Stimulated activated CD8-positive, alpha-beta memory T cell treated with anti-CD3 and anti-CD28 coated beads, Interleukin-15, amount 100 ng/mL, for 1 hour (primary cell): ENCODE results near the gene NPSR1.

ENCODE experiments used
- DNase-seq: peaks from one replicate; pipeline ENCODE4 v3.0.0-alpha.2; 2020; ENCODE audit warnings: low read depth

NPSR1 gene

DNA sequence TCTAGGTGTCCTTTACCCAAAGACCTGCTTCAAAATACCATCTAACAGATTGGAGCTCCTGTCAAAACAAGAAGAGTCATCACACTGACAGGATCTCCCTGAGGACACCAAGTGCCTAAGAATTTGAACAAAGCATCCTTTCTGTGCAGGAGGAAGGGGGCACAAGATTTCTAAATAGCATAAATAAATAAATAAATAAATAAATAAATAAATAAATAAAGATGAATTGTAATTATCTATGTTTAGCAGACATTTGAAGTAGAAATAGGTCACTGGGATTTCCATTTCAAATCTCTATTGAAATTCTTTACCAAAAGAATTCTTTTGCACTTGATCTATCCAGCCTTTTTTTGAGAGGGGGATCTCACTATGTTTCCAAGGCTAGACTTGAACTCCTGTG is 65.3 kb downstream of the NPSR1 start:
- no peak for DNase-seq

DNA sequence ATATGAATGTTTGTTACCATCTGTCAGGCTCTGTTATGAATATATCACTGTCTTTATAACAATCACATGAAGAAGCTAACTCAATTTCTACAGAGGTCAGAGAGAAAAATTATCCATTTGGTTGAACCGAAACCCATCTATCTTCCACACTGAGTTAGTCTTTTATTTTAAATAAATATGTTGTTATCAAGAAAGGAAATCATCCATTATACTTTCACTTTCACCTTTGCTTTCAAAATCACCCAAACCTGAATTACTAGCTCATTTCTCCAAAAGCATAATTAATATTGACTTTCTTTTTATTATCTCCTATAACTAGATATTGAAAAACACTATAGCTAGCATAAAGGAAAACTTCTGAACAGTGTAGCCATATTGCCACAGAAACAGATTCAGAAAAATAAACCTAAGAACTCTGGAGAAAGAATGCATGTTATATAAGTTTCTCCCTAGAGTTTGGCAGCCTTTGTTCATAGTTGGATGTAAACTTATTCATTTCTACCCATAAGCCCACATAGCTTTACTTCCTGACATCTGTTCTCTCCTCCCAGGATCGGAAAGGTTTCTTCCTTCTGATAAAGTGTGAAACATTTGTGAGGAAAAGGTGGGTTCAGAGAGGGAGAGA is 66.0 kb downstream of the NPSR1 start:
- DNase-seq, result no peak

DNA sequence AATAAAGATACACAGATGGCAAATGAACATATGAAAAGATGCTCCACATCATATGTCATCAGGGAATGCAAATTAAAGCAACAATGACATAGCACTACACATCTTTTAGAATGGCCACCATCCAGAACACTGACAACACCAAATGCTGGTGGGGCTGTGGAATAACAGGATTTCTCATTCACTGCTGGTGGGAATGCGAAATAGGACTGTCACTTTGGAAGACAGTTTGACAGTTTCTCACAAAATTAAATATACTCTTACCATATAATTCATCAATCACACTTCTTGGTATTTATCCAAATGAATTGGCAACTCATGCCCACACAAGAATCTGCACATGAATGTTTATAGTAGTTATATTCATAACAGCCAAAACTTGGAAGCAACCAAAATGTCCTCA is 68.2 kb downstream of the NPSR1 start:
- no peak for DNase-seq

DNA sequence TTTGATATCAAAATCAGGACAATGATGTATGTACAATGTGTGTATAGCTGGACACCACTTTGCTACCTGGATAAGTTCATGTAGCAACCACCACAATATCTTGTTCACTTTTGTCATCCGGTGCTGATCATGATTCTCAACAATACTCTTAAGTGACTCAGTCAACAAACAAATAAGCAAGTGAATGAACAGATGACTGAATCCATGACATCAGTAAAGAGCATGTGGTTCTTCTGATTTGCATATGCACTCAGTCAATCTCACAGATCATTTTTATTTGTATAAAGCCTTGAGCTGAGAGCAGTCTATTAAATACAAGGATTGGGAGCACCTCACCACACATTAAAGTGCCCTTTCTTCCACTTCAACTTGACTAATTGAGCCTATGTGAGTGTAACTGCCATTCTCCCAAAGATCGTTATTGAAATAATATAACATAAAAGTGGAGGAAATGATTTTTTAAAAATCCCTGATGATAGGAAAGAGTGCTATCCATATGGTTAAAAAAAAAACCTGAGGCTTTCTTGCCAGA is 69.5 kb downstream of the NPSR1 start:
- DNase-seq, result no peak

GRCh38 chr7:34728156-34728555 is 70.1 kb downstream of the NPSR1 start:
- no peak for DNase-seq

GRCh38 chr7:34734771-34735170 is 76.8 kb downstream of the NPSR1 start:
- DNase-seq, result no peak

- no peak for DNase-seq
These were observed 77.5 kb downstream of the NPSR1 start for GRCh38 chr7:34735526-34735925.

DNA sequence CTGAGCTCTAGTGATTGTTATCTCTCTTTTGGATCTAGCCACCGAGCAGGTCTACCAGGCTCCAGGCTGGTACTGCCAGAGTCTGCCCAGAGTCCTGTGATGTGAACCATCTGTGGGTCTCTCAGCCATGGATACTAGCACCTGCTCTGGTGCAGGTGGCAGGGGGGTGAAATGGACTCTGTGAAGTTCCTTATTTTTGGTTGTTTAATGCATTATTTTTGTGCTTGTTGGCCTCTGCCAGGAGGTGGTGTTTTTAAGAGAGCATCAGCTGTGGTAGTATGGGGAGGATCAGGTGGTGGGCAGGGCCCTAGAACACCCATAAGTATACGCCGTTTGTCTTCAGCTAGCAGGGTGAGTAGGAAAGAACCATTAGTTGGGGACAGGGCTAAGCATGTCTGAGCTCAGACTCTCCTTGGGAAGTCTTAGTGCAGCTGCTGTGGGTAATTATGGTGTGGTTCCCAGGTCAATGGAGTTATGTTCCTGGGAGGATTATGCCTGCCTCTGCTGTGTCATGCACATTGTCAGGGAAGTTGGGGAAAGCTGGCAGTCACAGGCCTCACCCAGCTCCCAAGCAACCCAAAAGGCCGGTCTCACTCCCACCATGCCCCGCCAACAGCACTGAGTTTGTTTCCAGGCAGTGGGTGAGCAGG is 81.8 kb downstream of the NPSR1 start:
- no peak for DNase-seq

DNA sequence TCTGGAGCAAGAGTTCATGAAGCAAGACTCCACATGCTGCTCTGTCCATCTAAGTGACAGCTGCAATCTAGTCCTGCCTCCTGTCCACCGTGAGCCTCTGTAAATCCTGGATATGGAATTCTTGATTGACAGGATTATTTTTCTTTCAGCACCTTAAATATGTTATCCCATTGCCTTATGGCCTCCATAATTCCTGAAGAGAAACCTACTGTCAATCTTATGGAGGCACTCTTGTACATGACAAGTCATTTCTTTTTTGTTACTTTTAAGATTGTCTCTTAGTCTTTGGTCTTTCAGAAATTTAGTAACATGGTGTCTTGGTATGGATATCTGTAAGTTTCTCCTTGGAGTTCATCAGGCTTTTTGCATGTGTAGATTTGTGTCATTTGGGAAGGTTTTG is 82.8 kb downstream of the NPSR1 start:
- no peak for DNase-seq

DNA sequence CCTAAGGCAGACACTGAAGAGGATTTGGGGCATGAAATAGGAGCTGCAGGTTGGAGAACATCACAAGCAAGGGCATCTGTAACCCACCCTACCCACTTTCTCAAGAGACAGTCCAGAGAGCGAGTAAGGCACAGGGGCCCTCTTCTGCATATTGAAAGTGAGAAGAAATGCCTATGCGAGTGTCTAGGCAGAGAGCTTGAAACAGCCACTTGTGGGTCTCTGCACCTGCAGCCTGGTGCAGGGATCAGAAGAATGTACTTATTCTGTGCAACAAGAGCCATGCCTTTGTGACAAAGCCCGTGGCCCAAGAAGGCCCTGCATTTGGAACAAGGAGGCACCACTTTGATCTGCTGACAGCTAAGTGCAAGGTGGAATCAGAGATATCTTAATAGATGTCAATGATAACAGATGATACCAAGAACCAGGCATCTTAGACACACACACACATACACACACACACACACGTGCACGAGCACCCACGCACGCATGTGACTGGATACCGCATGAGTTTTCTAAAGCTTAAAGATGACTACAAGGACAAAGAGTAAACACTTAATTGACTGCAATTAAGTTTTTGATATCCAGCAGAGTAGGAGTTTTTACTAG is 89.3 kb downstream of the NPSR1 start:
- no peak for DNase-seq

DNA sequence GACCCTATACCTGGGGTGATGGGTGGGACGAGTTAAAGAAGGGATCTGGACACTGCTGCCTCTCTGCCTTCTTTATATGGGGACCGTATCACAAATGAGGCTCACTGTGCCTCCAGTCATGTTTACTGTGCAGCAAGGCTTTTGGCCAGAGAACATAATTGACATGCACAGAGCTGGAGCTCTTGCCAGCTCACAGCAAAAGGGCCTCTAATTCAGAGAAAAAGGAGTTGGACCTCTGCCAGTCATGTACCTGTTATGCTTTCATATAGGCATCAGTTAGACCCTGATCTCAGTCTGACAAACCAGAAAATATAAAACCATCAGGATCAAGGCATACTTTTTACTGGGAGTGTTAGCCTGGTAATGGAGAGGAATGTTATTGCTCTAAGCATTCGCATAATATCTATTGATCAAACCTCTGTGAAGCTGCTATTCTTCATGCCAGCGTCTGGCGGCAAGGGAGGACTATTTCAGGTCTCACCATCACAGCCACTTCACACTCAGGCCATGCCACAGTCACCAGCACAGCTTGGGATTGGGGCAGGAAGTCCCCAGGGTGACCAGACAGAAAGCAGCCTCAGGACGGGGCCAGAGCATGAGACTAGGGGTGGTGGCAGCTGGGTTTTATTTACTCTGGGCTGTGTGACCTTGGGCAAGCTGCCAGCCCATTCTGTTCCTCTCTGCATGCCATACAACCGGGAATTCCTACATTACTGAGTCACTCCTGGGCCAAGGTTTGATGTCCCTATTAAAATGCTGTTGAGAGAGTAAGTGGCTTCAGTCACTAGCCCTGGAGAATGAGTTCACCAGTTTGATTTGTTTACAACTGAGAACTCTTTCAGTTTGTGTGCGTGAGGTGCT is 90.1 kb downstream of the NPSR1 start:
- DNase-seq, result no peak

DNA sequence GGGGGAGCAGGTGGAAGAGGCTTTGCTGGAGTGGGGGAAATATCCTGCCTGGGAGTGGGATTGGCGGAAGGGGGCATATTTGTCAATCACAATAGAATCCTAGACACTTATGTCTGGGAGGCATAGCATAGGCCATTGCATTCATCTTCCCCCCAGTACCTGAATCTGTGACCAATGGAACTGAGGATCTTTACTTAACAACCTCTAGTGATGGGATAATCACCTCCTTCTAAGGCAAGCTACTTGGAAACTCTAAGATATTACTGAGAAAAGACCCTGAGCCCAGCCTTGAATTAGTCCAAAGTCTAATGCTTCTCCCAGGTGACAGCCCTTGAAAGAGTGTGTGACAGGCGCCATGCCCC is 90.7 kb downstream of the NPSR1 start:
- DNase-seq, result no peak

DNA sequence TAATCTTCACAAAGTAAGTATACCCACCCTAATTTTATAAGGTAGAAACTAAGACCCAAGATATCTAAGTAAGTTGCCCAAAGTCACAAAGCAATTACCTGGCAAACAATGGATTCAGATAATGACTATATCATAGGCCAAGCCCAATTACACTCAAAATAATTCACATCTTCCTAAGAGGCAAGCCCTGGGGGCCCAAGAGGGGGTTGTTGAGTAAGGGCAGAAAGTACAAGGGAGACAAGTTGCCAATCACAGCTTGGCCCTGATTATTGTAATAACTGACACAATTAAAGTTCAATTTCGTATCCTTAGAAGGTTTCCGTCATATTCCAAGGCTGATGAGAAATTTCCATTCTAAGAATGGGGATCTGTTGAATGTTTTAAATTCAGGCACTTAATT is 91.4 kb downstream of the NPSR1 start:
- DNase-seq, result no peak

DNA sequence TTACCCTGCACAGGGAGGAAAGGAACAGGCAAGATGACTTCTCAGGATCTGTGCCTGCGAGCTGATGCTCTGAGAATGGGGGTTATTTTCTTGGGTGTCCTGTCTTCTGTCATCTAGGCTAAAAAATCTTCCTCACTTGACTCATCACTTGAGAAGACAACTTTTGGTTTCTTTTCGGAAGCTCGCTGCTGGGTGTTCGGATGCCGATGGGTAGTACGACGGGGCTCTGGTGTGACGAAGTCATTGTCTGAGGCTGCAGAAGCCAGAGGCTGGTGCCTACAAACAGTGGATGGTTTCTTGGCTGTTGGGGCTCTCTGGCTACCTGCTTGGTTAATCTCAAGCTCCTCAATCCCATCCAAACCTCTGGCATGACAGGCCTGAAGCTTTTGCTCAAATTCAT is 92.2 kb downstream of the NPSR1 start:
- no peak for DNase-seq

GRCh38 chr7:34750636-34751035 is 92.6 kb downstream of the NPSR1 start:
- DNase-seq, result no peak

DNA sequence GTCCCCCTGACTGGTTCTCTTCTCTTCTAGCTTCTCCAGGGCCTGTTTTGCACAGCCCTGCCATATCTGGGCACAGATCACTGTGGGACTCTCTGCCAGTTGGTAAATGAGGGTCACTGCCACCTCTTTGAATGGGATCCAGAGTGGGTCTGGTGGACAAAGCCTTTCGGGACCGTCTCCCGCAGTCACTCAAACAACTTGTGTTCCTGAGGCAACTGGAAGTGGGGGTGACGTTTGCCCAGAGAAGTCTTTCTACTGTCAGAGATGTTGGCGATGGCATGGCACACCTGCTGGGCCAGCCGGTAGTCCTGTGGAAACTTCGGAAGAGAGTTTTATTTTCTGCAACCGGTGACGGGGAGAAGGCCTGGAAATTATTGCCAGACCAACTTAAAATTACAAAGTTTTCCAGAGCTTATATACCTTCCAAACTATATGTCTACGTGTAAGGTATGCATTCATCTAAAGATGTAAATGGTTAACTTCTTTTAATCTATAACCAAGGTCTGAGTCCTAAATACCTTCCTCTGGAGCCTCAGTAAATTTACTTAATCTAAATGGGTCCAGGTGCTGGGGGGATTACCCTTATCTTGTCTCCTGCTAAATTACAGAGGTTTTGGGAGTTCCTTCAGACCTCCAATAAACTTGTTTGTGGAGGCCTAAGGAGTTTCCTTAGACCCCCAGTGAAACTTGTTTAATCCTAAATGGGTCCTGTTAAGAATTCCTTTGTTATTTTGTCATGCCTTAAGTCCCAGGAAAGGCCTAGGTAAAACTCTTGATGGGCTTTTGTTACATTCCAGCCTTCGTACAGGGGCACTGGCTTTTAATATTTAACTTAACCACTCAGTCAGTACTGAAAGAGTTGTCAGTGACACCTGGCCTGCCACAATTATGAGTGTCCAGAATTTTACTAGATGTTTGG is 94.0 kb downstream of the NPSR1 start:
- DNase-seq, result no peak

- no peak for DNase-seq
These were observed 94.9 kb downstream of the NPSR1 start for GRCh38 chr7:34752929-34753328.

DNA sequence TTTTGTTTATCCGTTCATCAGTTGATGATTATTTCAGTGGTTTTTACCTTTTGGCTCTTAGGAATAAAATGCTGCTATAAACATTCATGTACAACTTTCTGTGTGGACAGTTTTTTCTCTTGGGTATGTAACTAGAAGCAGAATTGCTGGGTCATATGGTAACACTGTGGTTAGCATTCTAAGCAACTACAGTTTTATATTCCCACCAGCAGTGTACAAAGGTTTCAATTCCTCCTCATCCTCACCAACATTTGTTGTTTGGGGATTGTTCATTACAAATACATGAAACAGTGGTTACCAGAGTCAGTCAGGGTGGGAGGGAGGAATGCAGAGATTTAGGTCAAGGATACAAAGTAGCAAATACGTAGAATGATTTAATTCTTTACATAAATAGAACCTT is 97.0 kb downstream of the NPSR1 start:
- no peak for DNase-seq

DNA sequence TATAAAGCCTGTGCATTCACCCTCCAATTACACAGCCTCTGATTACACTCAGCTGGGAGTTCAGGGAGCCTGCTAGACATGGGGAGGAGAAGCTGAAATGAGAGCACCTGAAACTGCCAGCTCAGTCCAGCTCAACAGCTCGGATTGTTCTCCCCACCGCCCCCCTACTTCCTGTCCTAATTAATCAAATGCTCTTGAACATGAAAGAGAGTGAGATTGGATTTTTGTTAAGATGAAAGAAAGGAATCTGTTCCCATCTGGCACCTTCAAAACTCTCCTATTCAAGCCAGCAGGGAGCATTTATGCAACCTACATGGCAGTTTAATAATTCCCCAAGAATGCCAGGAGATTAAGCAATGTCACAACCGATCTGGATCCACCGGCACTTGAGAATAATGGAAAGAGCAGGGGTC is 98.0 kb downstream of the NPSR1 start:
- no peak for DNase-seq

DNA sequence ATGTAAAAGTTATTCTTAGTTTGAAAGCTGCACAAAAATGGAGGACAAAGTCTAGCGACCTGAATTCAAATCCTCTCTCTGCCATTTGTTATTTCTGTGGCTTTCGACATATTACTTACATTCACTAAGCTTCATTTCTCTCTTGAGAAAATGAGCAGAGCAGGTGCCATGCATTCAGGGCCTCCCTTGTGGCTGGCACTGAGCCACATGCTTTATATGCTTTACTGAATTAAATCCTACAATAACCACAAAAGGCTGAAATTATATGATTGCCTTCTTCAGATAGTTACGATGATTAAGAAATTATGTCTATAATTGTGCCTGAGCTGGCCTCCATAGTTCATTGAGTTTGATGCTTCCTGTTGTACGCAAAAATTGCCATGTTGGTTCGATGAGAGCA is 98.7 kb downstream of the NPSR1 start:
- DNase-seq, result no peak

- DNase-seq, result no peak
These were observed 99.6 kb downstream of the NPSR1 start for GRCh38 chr7:34757570-34758110.
